Measurements from ENCODE around the gene NT5DC3. TPM values are rescaled to one million over a fixed set of nuclear protein-coding genes. Genes with fewer than 3 reads are reported as not detected.
A peak's percentile ranks its signal among the peaks of the same experiment; 100 is the strongest.

NT5DC3 gene
- total and polyA plus RNA-seq, 9 of the 15 experiments (the other 6 are each of a cell fraction or from before 2014, with no cell fraction given): 6.3 to 33.5 (median 24.5) TPM

DNA sequence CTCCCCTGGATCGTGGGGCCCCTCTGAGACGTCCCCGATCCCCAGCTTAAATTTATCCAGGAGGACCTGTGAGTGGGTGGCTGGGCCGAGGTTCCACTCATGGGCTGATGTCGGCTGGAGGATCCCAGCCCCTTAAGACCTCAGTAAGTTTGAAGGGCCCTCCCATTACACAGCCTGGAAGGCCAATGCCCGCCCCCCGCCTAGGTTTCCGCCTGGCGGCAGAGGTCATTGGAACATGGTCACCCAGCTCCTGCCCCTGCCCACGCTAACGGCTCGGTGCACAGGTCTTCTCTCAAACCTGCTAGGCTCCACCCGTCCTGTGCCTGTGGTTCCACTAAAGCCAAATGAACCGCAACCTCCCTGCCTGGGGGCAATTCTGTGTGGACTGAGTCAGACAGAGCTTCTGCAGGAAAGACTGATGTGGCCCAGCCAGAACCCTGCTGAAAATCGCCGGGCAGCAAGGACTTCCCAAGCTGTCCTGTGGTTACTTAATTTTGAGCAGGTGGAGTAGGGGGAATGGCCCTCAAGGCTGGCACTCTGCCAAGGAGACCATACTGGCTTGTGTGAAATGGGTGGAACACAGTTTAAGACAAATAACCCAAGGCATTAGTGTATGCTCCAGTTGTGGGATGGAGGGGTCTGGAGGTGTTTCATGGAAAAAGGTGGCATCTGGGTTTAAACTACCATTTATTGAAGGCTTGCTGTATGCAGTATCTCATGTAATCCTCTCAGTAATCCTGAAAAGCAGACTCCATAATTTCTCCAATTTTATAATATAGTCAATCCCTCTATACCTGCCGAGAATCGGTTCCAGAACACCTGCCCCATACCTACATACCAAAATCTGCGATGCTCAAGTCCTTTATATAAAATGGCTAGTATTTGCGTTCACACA is 903 bp upstream of the NT5DC3 start (continued):
- TF ChIP-seq REST (IDR thresholded peaks at IDR 0.05; ENCODE audit: borderline replicate concordance) (no peak), REST (CRISPR knock-in tag; IDR thresholded peaks at IDR 0.05; ENCODE audit: low read depth) (no peak), SAFB (IDR thresholded peaks at IDR 0.05; ENCODE audit: borderline replicate concordance, low read depth, low read length) (no peak), NUFIP1 (IDR thresholded peaks at IDR 0.05; ENCODE audit: partially characterized antibody) (no peak), DDX20 (tag; IDR thresholded peaks at IDR 0.05; ENCODE audit: low read depth) (no peak), ATF2 (CRISPR knock-in tag; IDR thresholded peaks at IDR 0.05) (no peak), ASH1L (IDR thresholded peaks at IDR 0.05; ENCODE audit: borderline replicate concordance, low read depth, partially characterized antibody) (no peak), FOXO4 (CRISPR knock-in tag; IDR thresholded peaks at IDR 0.05) (no peak), EP400 (IDR thresholded peaks at IDR 0.05) (peak; percentile 38; the same call in 1 of the 2 replicates), HMG20A (CRISPR knock-in tag; conservative IDR thresholded peaks at IDR 0.05) (no peak), TAF1 (IDR thresholded peaks at IDR 0.05; ENCODE audit: control insufficient read depth, extremely low read depth, insufficient read depth, low read length, severe bottlenecking) (peak; percentile 70), HMG20B (CRISPR knock-in tag; IDR thresholded peaks at IDR 0.05) (no peak), PTRF (tag; IDR thresholded peaks at IDR 0.05) (no peak)
- TF ChIP-seq, protein P1, sequence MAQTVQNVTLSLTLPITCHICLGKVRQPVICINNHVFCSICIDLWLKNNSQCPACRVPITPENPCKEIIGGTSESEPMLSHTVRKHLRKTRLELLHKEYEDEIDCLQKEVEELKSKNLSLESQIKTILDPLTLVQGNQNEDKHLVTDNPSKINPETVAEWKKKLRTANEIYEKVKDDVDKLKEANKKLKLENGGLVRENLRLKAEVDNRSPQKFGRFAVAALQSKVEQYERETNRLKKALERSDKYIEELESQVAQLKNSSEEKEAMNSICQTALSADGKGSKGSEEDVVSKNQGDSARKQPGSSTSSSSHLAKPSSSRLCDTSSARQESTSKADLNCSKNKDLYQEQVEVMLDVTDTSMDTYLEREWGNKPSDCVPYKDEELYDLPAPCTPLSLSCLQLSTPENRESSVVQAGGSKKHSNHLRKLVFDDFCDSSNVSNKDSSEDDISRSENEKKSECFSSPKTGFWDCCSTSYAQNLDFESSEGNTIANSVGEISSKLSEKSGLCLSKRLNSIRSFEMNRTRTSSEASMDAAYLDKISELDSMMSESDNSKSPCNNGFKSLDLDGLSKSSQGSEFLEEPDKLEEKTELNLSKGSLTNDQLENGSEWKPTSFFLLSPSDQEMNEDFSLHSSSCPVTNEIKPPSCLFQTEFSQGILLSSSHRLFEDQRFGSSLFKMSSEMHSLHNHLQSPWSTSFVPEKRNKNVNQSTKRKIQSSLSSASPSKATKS (CRISPR knock-in tag; IDR thresholded peaks at IDR 0.05): no peak
